GM18951 (cell line): ENCODE measurements around the gene XKR8.

ENCODE experiments used
- POLR2A ChIP-seq: IDR thresholded peaks from 4 replicates; pipeline ENCODE4 v1.6.1; 2011; ENCODE audit warnings: mild to moderate bottlenecking; ENCODE audit not compliant: insufficient read length, insufficient read depth; ENCODE audit errors: extremely low read depth
- in situ Hi-C: fragments of 300-500 bp; cut with MboI; formaldehyde crosslinking; loops from one replicate; pipeline ENCODE4 v1.12.0; 2022; ENCODE audit warnings: low sequenced_read_pairs, mixed read lengths, inconsistent platforms; ENCODE audit not compliant: unreplicated experiment

XKR8 gene

DNA sequence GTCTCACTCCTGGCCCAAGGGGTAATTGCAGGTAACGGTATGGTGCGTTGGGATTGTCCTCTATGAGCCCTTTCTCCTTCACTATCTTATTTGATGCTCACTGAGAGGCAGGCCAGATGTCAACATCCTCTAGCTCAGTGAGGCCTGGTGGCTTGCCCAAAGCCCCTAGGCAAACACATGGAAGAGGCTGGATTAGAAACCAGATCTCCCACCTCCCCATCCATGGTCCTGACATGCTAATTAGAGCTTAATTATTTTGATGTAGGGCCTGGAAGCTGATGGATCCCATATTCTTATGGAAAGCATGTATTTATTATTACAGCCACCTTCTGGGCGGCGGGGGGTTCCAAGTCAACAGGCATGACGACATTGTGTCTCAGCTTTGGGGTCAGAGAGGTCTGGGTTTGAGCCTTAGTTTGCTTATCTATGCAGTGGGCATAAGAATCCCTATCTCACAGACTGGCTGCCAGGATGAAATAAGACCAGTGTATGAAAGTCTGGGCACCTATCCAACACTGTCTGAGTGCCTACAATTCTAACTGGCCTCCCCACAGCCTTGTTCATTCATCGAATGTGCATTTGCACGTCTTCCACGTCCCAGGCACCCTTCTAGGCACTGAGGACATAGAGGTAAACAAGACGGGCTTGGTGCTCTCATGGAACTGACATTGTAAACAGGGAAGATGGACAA, 18.8 kb upstream of the XKR8 start:
- TF ChIP-seq POLR2A: no peak
- in situ Hi-C loops: no loop called here

DNA sequence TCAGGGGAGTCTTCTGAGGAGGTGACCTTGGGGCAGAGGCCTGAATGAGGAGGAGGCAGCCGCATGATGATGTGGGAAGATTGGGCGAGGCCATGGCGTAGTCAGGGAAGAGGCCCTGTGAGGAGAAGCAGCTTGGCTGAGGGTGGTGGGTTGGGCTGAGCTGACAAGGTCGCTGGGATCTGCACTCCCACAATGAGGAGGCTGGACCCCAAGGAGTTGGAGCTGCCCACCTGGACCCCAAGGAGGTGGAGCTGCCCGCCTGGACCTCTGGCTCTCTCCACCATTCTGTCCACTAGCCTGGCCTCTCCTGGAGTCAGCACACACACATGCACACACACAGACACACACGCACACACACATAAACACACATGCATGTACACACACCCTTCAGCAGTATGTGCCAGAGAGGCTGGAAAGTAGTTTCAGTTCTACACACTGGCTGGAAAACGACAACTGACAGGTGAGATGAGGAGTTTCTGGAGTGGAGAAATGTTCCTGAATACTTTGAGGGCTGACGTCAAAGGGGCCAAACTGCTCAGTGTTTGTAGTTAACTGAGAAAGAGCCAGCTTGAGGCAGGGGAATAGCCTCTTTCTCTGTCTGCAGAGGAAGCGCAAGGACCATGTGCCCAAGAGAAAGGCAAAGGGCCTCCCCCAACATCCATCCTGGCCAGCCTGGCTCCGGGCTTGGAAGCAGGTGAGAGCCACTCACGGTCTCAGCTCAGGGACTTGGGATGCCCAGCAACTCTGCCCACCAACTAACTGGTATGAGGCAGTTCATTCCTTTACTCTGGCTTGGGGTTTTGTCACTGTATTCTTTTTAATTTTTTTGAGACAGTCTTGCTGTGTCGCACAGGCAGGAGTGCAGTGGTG, 17.9 kb upstream of the XKR8 start:
- TF ChIP-seq POLR2A: no peak
- in situ Hi-C loops: no loop called here

DNA sequence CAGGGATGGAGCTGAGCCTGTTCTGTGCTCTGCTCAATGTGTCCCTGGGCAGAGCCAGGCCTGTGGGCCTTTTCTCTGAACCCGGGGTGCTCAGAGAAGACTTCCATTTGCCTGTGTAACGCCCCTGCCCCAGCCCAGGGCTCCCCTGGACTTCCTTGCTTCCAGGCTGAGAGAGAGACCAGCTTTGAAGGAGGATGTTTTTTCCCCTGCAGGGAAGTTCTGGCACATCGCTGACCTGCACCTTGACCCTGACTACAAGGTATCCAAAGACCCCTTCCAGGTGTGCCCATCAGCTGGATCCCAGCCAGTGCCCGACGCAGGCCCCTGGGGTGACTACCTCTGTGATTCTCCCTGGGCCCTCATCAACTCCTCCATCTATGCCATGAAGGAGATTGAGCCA, 14.8 kb upstream of the XKR8 start:
- TF ChIP-seq POLR2A: no peak
- in situ Hi-C loops: no loop called here

DNA sequence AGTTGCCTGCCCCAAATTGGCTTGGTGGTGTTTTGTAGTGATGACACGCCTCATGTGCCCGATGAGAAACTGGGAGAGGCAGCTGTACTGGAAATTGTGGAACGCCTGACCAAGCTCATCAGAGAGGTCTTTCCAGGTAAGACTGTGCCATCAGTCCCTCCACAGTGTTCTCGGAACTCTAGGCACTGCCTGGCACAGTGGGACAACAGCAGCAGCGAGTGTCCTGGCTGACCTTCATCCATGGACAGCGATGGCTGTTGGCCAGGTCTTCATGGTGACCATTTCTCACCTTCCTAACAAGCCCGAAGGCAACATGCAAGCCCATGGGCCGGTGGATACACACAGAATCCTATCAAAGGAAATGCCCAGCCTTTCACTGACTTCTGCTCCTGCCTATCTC, 10.7 kb upstream of the XKR8 start:
- no peak for TF ChIP-seq POLR2A
- in situ Hi-C loops: no loop called here

DNA sequence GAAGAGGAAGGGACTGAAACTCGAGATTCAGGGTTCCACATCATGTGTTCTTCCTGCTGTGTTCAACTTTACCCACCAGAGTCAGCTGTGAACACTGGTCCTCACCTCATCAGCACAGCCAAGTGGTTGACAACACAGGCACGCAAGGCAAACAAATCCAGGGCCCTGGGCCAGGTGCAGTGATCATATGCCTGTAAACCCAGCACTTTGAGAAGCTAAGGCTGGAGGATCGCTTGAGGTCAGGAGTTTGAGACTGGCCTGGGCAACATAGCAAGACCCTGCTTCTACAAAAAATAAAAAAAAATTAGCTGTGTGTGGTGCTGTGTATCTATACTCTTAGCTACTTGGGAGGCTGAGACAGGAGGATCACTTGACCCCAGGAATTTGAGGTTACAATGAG, 8.4 kb upstream of the XKR8 start:
- in situ Hi-C loops: loop anchor here (5.0 kb wide), 1 partner anchor 94 kb away; no protein-coding TSS in a partner anchor
- no peak for TF ChIP-seq POLR2A

DNA sequence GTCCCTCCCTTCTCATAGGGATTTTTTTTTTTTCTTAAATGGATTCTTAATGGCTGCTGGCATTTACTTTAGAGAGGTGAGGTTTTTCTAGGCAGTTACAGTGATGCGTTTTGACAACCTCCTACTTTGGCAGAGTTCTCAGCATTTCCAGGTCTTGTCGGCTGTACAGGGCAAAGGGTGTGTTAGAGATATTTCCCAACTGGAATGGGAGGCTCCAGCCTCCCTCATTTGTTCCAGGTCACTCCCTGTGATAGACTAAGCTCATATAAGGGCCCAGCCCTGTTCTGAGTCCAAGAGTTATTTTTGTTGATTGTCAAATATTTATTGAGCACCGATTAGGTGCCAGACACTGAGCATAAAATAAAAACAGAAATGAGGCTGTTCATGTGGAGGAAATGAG, 7.6 kb upstream of the XKR8 start:
- TF ChIP-seq POLR2A: no peak
- in situ Hi-C loops: loop anchor here (5.0 kb wide), 1 partner anchor 95 kb away; no protein-coding TSS in a partner anchor

DNA sequence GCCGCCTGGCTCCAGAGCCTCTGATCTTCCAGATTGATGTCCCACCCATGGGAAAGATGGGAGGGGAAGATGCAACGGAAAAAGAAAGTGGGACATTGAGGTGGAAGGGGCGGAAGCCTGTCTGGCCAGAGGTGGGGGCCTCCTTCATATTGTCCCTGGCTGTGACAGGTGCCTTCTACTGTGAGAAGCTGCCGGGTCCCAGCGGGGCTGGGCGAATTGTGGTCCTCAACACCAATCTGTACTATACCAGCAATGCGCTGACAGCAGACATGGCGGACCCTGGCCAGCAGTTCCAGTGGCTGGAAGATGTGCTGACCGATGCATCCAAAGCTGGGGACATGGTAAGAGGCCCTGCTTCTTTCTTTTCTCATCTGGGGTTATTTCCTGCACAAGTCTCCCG, 5.6 kb upstream of the XKR8 start:
- no peak for TF ChIP-seq POLR2A

DNA sequence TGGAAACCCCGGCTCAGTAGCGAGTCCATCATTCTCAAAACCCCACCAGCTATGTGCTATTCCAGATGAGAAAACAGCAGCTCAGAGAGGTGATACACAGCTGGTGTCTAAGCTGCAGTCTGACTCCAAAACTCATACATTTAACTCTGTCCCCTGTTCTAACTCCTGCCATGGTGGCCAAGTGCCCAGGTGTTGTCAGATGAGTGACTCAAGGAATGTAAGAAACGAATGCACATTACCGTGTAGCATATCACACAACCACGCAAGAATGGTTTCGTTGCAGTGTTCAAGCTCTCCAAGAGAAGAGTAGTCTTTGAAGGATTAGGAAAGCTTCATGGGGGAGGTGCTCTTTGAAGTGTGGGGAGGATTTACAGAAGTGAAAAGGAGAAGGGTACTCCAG, 4.7 kb upstream of the XKR8 start:
- no peak for TF ChIP-seq POLR2A
- in situ Hi-C loops: no loop called here

More for the DNA sequence above, 5.6 kb upstream of the XKR8 start:
- in situ Hi-C loops: loop anchor here (5.0 kb wide), 1 partner anchor 97 kb away; no protein-coding TSS in a partner anchor

DNA sequence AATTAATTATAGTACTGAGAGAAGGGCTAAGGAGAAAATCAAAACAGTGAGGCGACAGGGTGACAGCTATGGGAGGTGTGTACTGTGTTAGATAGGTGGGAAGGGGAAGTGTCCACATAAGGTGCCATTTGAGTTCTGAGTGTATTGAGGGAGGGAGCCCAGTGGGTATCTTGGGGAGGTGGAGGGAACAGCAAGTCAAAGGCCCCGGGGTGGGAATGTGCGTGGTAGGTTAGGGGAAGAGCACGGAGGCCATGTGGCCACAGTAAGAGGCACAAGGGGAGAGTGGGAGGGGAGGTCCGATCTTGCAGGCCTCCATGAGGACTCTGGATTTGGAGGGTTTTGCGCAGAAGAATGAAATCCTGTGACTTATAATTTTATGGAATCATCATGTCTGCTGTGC, 3.0 kb upstream of the XKR8 start:
- in situ Hi-C loops: no loop called here
- TF ChIP-seq POLR2A: no peak

DNA sequence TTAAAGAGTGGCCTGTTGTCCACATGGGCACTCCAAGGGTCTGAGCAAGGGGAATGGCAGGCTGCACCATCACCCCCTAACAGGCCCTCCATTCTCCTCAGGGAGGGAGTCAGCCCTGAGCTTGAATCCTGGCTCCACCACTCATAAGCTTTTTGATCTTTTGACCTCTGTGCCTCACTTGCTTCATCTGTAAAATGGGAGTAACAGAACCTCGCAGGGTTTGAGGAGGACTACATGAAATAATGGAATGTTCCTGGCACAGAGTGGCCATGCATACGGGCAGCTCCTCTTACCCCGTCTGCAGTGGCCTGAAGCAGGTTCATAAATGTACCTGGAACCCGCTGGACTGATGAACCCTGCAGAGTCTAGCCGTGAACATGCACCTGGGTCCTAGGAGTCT, 2.1 kb upstream of the XKR8 start:
- in situ Hi-C loops: no loop called here
- no peak for TF ChIP-seq POLR2A

DNA sequence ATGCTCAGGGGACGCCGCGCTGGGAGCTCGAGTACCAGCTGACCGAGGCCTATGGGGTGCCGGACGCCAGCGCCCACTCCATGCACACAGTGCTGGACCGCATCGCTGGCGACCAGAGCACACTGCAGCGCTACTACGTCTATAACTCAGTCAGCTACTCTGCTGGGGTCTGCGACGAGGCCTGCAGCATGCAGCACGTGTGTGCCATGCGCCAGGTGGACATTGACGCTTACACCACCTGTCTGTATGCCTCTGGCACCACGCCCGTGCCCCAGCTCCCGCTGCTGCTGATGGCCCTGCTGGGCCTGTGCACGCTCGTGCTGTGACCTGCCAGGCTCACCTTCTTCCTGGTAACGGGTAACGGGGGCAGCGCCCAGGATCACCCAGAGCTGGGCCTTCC, 1.3 kb upstream of the XKR8 start:
- no peak for TF ChIP-seq POLR2A
- in situ Hi-C loops: no loop called here

DNA sequence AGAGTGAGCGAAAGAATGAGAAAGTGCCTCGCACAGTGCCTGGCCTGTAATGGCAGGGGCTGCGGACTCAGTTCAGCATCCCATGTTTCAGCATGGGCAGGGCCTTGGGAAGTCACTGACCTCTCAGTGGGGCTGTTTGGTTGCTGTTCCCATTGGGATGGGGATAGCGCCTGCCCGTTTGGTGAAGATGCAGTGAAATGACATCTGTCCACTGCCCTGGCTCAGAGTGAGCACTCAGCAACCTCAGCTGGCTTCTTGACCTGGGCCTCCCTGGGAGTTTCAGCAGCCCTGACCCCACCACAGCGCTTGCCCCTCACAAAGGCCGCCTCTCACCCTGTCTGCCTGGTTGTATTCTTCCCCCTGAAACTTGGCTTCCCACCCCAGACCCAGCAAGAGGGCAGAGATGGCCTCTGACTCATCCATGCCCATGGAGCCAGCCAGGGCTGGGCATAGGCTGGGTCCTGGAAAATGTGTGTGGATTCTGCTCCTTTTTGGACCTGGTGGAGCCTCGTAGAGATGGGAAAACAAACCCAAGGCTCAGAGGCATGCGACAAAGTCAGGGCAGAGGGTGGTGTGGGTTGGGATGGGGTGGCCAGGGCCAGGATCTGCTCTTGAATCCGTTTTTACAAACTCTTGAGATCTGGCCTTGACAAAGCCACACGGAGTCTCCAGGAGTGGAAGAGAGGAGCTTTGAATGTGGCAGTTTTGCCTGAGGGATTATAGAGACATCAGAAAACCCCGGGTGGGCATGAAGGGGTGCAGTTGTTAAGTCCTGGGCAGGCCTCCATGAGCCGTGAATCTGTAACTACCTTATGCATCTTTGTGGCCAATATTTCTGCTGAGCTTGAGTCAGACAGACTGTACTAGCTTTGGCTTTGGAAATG, 1.2 kb downstream of the XKR8 start:
- in situ Hi-C loops: no loop called here
- no peak for TF ChIP-seq POLR2A

DNA sequence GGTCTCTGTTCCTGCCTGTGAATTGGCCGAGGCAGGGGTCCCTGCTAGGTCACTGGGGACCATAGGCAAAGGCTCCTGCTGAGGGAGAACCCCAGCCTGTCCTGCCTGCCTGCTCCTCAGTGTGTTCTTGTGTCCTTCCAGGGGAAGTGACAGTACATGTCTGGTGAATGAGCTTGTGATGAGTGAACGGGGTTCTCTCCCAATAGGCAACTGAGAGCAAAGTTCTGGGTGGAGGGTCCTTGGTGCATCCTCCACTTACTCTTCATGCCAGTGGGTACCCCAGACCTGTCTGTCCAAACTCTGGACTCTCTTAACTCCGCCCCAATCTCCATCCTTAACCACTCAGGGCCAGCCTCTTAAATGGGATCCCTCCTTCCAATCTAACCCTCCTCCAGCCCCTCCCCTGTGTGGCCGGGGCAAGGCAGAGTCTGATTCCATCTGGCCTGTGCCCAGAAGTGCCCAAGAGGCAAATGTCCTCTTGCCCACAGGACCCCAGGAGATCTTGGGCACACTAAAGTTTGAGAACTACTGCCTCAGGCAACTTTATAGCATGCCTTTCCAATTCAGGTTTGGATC, 2.0 kb downstream of the XKR8 start:
- in situ Hi-C loops: no loop called here
- TF ChIP-seq POLR2A: no peak
